AG20443 (cell line): ENCODE measurements around the gene PDYN.
A peak's percentile ranks its signal among the peaks of the same experiment; 100 is the strongest.

Experiments used
- DNase-seq: peaks from one replicate; pipeline ENCODE4 v3.0.0; 2012; ENCODE audit warnings: low spot score, mixed read lengths

PDYN gene

DNA sequence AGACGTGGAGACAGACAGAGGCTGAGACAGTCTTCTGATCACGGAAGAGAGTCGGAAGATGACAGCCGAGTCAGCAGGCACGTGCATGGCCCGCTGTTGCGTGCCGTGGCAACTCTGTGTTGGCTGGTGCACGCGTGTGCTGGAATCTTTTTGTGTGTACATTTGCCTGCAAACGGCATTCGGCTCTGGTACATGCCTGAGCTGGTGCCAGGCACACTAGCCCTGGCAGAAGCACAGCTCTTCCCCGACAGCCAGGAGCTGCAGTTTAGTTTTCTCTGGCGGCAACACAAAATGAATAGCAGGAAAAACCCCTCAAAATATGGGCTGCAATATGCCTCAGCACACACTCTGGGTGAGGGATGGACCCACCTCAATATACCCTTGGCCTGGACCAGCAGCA is 769 bp upstream of the PDYN start:
- no peak for DNase-seq

- no peak for DNase-seq
Observed at GRCh38 chr20:1992359-1993110, 1.3 kb downstream of the PDYN start.

DNA sequence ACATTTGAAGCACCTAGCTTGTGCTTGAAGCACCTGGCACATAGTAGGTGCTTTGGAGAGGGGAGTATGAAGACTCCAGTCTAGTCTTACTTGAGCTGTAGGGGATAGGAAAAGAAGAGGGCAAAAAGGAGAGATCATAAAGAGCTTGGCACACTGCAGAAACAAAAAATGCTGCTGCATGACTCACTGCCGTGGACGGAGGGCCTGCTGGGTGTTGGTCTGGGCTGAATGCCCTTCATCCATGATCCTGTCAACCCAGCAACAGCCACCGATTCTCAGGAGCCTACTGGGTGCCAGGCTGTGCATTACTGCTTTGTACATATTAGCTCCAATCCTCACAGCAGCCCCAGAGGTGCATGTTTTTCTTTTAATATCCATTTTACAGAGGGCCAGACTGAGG is 6.0 kb downstream of the PDYN start:
- DNase-seq, result peak; percentile 72

- no peak for DNase-seq
Observed at GRCh38 chr20:1983301-1983700, 10.6 kb downstream of the PDYN start.

GRCh38 chr20:1982686-1983085 is 11.2 kb downstream of the PDYN start:
- DNase-seq, result no peak

GRCh38 chr20:1979106-1979778 is 14.6 kb downstream of the PDYN start:
- DNase-seq, result no peak

GRCh38 chr20:1975291-1975690 is 18.6 kb downstream of the PDYN start:
- DNase-seq, result no peak

DNA sequence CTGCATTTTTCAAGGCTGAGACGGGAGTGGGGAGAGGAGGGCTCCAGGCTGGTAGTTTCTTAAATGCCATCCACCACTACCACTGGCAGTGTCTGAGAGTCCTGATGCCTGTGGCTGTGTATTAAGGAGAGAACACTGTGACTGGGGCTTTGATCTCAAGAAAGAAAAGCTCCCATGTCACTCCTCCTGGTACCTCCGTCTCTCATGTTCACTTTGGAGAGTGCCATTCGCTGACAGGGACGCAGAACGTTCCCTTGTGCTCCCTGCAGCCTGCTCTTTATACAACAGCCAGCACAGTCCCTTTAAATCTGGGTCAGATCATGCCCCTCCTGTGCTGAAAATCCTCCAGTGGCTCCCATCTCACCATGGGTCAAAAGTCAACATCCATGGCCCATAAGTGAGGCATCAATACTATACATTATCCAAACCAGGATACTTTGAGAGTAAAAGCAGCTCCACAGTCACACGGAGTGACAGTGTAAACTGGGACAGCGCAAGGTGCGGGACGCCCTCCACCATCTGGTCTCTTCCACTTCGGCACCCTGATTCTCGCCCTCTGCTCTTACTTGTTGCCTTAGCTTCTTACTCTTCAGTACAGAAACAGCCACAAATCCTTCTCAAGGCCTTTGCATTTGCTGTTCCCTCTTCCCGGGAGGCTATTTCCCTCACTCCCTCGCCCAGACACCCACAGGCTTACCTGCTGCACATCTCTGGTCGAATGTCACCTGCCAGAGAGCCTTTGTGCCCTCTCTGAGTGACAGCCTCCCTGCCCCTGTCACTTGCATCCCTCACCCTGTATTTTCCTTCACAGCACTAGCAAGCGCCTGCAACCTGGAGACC is 20.0 kb downstream of the PDYN start:
- no peak for DNase-seq

DNA sequence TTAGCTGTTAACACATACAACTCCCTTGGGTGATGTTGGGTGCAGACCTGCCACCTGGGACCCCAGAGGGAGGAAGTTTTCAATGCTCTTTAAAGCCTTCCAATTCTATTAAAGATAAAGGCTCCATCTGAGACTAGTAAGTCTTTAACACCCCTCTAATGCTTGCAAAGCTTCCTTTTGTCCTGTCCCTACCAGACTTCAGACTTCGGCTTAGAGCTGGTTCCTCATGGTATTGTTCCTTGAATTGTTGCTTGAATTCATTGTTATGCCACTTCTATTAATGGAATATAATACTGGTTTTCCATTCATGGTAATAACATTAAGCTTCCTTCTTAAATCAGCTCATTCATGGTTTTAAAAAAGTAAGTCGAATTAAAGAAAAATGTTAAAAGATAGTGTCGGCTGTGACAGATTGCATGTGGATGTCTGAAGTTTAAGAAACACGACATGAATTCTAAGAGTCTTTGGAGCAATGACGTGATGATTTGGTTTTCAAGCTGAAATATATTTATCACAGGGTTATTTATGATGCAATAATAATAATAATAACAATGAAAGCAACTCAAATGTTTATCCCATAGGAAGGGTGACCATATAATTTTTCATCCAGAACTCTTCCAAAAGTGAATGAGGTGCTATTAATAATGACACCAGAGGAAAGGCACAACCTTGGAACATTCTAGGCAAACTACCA is 21.8 kb downstream of the PDYN start:
- DNase-seq, result no peak

- DNase-seq, result no peak
Observed at GRCh38 chr20:1968964-1969363, 24.9 kb downstream of the PDYN start.

- DNase-seq, result peak; percentile 89
Observed at GRCh38 chr20:1965520-1966351, 28.1 kb downstream of the PDYN start.

DNA sequence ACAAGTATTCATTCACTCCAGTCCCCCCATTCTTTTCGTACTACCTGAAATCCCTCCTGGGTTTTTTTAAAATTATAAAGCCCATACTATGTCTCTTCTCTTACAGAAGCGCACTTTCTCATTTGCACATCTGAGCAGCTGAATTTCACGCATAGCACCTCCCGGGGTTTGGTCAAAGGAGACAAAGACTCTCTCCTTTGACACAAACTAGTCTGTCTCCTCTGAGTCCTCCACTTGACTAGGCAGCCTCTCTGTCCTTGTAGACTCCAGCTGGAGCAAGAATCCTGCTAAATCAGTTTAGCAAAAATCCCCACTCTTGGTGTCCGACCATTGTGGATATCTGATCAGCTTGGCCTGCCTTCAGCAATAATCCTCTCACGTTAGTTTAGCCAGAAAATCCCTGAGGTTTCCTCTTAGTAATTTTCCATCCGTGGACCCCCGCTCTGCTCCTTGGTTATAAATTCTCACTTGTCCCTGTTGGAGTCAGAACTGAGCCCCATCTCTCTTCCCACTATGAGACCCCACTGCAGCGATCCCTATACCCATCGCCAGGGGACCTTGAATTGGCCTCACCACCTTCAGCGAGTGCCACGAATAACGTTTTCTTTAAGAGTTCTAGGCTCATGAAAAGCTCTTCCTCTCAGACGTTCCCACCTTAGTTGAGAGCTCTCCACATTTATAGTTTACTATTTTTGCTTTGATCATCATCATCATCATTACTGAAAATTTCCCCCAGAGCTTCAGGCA is 29.0 kb downstream of the PDYN start:
- no peak for DNase-seq

DNA sequence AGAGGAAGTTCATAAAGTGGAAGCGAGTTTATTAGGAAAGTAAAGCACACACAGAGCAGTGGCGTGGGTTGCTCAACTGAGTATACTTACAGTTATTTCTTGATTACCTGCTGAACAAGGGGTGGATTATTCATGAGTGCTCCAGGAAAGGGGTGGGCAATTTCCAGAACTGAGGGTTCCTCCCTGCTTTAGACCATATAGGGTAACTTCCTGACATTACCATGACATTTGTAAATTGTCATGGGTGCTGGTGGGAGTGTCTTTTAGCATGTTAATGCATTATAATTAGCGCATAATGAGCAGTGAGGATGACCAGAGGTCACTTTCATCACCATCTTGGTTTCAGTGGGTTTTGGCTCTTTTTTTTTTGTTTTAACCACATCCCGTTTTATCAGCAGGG is 29.8 kb downstream of the PDYN start:
- DNase-seq, result no peak

- no peak for DNase-seq
Observed at GRCh38 chr20:1961374-1961773, 32.5 kb downstream of the PDYN start.

DNA sequence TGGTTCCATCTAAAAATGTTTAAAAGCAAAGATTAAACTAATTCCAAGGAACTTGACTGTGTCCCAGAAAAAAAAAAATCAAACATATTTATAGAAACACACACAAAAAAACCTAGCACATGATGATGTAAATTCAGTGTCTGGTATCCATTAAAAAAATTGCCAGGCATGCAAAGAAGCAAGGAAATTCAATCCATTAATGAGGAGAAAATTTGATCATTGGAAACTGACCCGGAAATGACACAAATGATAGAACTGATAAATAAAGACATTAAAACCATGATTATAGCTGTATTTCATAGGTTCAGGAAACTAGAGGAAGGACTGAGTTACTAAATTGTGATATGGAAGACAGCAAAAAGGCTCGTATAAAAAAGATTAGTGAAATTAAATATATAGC is 34.7 kb downstream of the PDYN start:
- DNase-seq, result no peak

DNA sequence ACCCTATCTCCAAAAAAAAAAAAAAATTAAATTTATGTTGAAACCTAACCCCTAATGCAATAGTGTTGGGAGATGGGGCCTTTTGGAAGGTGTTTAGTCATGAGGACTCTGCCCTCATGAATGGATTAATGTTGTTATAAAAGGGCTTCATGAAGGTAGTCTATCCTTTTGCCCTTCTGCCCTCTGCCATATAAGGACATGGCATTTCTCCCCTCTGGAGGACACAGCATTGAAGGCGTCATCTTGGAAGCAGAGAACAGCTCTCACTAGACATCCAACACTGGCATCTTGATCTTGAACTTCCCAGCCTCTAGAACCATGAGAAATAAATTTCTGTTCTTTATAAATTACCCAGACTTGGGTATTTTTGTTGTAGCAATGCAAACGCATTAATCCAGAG is 35.4 kb downstream of the PDYN start:
- DNase-seq, result no peak

- DNase-seq, result no peak
Observed at GRCh38 chr20:1955217-1955616, 38.6 kb downstream of the PDYN start.

- no peak for DNase-seq
Observed at GRCh38 chr20:1953621-1954020, 40.2 kb downstream of the PDYN start.

- no peak for DNase-seq
Observed at GRCh38 chr20:1952737-1953530, 40.9 kb downstream of the PDYN start.
